ENCODE measurements around the gene FGD2.

The FGD2 gene

DNA sequence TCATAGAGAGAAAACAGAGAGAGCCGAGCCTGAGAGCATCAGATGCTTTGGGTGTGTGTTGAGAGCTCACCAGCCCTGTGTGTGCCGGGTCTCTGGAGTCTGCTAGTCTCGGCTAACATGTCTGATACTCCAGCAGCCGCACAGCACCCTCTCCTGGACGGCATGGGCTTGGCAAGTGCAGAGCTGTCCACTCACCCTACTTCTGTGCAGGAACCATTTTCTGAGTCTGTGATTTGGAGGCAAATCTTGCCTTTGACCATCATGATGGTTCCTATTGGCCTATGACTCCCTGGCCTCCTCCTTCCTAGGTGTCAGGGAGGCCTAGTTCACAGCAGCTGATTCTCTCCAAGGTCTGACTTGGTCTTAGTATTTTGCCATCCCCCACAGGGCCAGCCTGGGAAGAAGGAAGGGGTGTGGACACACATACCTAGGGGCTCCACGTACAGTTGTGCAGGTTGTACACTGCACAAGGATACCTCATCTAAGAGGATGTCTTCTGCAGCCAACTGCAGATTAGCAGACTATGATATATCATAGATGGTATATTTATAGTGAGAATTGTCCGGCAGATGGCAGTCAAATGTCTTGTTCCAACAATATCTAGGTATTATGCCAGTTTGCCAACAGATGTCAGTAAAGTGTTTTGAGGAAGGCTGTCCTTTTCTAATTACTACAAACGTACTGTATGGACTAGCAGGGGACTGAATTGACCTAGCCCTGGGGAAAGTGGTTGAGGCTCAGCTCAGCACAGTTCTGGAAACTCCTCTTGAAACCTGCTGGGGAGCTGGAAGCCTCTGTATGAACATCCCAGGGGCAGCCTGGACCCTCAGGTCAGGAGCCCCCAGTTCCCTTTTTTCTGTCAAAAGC, 13.0 kb downstream of the FGD2 start:
- no peaks in the 10 kb centered on the region for H3K36me3 Mint-ChIP-seq

DNA sequence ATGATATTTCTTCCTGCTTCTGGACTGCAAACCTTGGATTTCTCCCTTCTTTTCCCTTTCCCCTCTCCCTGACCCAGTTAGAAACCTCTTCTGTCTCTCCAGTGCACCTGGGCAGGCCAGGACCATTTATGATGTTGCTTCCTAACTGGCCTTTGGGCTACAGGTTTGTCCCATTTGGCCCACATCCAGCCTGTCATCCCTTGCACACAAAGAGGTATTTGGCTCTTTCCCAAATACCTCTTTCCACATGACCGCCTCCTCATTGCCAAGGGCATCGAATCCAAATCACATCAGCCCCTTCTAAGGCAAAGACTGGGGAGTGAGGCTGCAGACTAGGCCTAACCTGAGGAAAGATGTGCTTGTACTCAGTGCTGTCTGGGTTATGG, 13.6 kb downstream of the FGD2 start:
- Mint-ChIP-seq H3K4me3 (no peak overlapping the region), H3K9me3 (no peaks in the 10 kb centered on the region), H3K27me3 (no peaks in the 10 kb centered on the region), H3K36me3 (no peaks in the 10 kb centered on the region), H3K27ac (no peak overlapping the region), H3K4me1 (peaks cover 53% of the 10 kb centered on the region)

More for the DNA sequence above, 13.0 kb downstream of the FGD2 start:
- H3K9me3 Mint-ChIP-seq = no peaks in the 10 kb centered on the region
- peak overlapping the region; percentile 68 for H3K27ac Mint-ChIP-seq
- no peaks in the 10 kb centered on the region for H3K27me3 Mint-ChIP-seq
- no peak overlapping the region for H3K4me3 Mint-ChIP-seq
- peaks cover 47% of the 10 kb centered on the region for H3K4me1 Mint-ChIP-seq

DNA sequence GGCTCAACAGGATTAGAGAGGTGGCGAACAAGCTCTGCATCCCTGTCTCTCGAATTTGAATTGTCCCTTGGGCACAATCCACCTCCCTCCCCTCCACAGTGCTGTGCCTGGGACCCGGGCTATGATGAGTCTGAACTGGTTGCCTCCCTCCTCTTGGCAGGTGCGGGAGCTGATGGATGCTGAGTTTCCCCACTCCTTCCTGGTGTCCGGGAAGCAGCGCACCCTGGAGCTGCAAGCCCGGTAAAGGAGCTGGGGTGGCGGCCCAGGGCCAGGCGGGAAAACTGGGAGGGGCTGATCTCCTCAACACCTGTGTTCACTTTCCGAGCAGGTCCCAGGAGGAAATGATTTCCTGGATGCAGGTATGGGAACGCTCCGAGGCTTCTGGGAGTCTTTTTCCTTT, 14.9 kb downstream of the FGD2 start:
- Mint-ChIP-seq H3K9me3 (no peaks in the 10 kb centered on the region), H3K4me3 (no peak overlapping the region), H3K36me3 (no peaks in the 10 kb centered on the region), H3K4me1 (peaks cover 59% of the 10 kb centered on the region), H3K27ac (peak overlapping the region; percentile 30), H3K27me3 (no peaks in the 10 kb centered on the region)

DNA sequence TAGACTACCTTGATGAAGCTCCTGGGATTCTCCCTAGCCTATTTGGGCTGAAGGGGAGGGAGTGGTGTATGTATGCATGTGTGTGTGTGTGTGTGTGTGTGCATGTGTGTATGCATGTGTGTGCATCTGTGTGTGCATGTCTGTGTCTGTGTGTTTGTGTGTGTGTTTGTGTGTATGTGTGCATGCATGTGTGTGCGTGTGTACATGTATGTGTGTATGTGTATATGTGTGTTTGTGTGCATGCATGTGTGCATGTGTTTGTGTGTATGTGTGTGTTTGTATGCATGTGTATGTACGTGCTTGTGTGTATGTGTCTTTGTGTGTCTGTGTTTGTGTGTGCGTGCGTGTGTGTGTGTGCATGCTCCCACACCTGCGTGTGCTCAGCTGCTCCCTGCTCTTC, 15.4 kb downstream of the FGD2 start:
- Mint-ChIP-seq H3K4me3 (no peak overlapping the region), H3K4me1 (peaks cover 59% of the 10 kb centered on the region), H3K27me3 (no peaks in the 10 kb centered on the region), H3K27ac (no peak overlapping the region), H3K9me3 (no peaks in the 10 kb centered on the region), H3K36me3 (no peaks in the 10 kb centered on the region)

DNA sequence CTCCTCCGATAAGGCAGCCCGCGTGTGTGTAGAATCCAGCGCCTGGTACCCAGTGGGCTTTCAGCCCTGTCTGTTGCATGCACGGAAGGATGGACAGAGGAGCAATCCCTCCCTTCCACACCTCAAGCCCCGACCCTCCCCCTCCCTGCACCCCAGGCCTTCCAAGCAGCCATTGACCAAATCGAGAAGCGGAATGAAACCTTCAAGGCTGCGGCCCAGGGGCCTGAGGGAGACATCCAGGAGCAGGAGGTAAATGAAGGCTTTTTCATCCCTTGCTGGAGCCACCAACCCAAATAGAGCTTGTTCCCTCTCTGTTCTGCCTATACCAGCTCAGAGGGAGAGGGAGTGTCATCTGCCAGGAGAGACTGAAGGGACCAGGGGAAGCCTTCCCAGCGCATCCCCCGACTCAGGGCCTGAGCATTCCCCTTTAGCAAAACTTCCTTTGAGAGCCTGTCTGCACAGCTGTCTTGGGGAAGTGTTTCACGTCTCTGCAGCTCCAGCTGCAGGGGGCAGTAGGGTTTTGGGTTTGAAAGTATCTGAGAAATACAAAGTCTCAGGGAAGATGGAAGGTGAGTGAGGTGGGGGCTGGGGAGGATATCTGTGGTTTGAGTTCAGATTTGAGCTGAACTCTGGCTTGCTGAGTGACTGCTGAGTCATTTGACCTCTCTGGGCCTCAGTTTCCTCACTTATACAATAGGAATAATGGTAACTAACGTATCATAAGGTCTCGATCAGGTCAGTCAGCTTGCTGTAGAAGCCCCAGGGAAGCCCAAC, 16.1 kb downstream of the FGD2 start:
- Mint-ChIP-seq H3K4me1 (peaks cover 59% of the 10 kb centered on the region), H3K27ac (peak overlapping the region; percentile 1), H3K4me3 (no peak overlapping the region), H3K9me3 (no peaks in the 10 kb centered on the region), H3K36me3 (no peaks in the 10 kb centered on the region), H3K27me3 (no peaks in the 10 kb centered on the region)

DNA sequence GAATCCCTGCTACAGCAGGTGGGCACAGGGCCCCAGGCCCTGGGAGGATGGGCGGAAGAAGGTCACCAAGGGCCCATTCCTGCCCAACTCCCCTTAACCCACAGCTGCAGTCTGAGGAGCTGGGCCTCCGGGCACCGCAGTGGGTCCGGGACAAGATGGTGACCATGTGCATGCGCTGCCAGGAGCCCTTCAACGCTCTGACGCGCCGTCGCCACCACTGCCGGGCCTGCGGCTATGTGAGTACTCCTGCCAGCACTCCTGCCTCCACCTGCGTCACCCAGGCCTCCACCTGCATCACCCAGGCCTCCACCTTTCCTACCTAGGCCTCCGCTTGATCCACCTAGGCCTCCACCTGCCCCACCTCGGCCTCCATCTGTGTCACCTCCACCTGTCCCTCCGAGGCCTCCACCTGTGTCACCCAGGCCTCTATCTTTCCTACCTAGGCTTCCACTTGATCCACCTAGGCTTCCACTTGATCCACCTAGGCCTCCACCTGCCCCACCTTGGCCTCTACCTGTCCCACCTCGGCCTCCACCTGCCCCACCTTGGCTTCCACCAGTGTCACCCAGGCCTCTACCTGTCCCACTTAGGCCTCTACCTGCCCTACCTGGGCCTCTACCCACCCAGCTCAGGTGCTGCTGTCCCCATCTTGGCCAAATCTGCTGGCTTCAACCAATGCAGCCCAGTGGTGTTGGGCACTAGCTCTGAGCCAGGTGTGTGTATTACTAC, 16.8 kb downstream of the FGD2 start:
- Mint-ChIP-seq H3K9me3 (no peaks in the 10 kb centered on the region), H3K4me3 (no peak overlapping the region), H3K27me3 (no peaks in the 10 kb centered on the region), H3K27ac (peak overlapping the region; percentile 68), H3K36me3 (no peaks in the 10 kb centered on the region), H3K4me1 (peaks cover 59% of the 10 kb centered on the region)

DNA sequence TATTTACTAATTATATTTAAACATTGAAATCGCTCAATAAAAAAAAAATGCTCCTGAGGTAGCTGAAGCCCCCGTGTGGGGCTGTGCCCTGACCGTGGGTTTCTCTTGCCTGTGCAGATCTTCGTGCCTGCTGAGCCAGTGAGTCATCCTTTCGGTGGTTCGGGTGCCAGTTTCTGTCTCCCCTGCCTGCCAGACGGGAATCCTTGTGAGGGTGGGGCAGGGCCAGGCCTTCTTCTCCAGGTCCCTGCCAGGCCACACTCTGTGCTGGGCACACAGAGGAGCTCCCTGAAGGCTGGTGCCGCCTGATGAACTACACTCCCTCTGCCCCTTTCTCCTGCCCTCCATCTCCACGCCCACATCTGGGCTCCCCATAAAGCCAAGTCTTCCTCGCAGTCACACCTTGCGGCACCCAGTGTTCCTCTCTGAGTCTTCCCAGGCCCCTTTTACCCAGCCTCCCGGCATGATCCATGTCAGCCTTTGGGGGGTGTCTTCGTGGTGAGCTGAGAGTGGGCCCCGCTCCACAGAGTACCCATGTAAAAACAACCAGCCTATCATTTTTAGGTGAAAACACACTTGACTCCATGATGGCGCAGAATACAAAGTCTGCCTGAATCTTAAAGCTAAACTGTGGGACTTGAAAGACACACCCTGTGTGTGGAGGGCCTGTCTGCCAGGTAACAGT, 19.3 kb downstream of the FGD2 start:
- Mint-ChIP-seq H3K36me3 (no peaks in the 10 kb centered on the region), H3K27ac (peak overlapping the region; percentile 81), H3K4me1 (peaks cover 49% of the 10 kb centered on the region), H3K27me3 (no peaks in the 10 kb centered on the region), H3K4me3 (no peak overlapping the region), H3K9me3 (no peaks in the 10 kb centered on the region)

DNA sequence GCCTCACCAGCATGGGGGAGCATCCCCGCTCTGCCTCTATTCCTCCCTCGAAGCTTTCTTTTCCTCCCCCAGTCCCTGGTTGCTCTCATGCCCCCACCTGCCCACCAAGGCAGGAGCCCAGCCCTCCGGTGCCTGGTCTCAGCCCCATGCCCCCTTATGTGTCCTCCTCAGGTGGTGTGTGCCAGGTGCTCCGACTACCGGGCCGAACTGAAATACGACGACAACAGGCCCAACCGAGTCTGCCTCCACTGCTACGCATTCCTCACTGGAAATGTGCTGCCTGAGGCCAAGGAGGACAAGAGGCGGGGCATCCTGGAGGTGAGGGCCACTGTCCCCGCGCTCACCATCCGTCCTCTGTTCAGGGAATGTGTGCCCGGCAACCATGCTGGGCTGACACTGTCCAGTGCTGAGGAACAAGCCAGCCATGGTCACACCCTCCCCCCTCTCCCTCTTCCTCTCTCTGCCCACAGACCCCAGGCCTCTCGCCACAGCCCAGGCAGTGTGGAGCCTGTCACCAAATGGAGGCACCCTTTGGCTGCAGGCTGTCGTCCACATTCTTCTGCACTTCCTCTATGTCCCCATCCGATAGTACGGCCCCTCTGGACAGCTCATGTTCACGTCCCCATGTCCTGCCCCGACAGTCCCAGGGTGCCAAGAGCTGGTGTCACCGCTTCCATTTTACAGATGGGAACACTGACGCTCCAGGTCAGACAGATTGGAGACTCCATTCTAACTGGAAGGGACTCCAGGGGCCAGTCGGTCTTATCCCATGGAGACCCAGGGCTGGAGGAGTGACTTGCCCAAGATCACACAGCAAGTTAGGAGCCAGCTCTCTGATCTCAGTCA, 20.4 kb downstream of the FGD2 start:
- Mint-ChIP-seq H3K36me3 (no peaks in the 10 kb centered on the region), H3K9me3 (no peaks in the 10 kb centered on the region), H3K4me3 (no peak overlapping the region), H3K4me1 (peaks cover 46% of the 10 kb centered on the region), H3K27ac (peak overlapping the region; percentile 35), H3K27me3 (no peaks in the 10 kb centered on the region)

DNA sequence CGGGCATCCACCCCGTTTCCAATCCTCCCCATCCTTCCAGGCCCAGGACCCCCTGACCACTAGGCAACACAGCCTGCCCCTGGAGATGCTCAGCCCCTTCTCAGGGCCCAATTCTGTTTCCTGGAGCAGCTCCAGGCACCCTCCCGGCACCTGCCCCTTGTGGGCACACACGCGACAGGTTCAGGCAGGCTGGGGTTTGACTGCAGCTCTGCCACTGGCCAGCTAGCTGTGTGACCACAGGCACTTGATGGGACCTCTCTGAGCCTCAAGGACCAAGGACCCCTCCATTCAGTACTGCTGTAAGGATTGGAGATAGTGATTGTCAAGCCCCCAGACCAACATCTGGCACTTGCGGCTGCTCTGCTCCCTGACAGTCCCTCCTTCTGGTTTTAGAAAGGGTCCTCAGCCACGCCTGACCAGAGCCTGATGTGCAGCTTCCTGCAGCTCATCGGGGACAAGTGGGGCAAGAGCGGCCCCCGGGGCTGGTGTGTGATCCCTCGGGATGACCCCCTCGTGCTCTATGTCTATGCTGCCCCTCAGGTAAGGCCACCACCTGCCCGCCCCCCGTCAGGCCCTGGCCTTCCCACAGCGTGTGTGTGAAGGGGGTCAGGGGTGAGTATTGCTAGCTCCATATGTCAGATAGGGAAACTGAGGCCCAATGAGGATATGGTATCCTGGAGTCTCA, 21.7 kb downstream of the FGD2 start:
- Mint-ChIP-seq H3K4me1 (peaks cover 35% of the 10 kb centered on the region), H3K36me3 (no peaks in the 10 kb centered on the region), H3K27me3 (no peaks in the 10 kb centered on the region), H3K27ac (peak overlapping the region; percentile 12), H3K9me3 (no peaks in the 10 kb centered on the region), H3K4me3 (no peak overlapping the region)

DNA sequence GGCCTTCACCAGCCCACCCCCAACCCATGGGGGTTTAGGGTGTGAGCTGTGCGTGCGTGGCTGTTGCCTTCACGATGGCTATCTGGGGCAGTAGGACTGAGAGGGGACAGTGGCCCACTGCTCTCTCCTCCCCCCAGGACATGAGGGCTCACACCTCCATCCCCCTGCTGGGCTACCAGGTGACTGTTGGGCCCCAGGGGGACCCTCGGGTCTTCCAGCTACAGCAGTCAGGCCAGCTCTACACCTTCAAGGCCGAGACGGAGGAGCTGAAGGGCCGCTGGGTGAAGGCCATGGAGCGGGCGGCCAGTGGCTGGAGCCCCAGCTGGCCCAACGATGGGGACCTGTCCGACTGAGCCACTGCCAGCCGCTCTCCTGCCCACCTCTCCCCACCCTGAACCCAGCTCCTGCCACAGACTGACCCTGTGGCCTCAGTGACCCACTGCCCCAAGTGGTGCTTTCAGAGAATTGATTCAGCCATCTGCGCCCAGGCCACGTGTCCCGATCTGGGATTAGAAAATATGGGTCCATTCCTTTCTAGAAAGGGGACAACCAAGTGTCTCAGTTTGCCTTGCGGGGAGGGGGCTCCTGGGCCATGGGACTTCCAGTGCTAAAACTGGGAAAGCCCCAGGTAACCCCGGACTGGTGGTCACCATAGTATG, 22.5 kb downstream of the FGD2 start:
- H3K4me3 Mint-ChIP-seq = no peak overlapping the region
- peaks cover 28% of the 10 kb centered on the region for H3K4me1 Mint-ChIP-seq
- no peak overlapping the region for H3K27ac Mint-ChIP-seq
- no peaks in the 10 kb centered on the region for H3K27me3 Mint-ChIP-seq
- no peaks in the 10 kb centered on the region for H3K36me3 Mint-ChIP-seq
- H3K9me3 Mint-ChIP-seq = no peaks in the 10 kb centered on the region

DNA sequence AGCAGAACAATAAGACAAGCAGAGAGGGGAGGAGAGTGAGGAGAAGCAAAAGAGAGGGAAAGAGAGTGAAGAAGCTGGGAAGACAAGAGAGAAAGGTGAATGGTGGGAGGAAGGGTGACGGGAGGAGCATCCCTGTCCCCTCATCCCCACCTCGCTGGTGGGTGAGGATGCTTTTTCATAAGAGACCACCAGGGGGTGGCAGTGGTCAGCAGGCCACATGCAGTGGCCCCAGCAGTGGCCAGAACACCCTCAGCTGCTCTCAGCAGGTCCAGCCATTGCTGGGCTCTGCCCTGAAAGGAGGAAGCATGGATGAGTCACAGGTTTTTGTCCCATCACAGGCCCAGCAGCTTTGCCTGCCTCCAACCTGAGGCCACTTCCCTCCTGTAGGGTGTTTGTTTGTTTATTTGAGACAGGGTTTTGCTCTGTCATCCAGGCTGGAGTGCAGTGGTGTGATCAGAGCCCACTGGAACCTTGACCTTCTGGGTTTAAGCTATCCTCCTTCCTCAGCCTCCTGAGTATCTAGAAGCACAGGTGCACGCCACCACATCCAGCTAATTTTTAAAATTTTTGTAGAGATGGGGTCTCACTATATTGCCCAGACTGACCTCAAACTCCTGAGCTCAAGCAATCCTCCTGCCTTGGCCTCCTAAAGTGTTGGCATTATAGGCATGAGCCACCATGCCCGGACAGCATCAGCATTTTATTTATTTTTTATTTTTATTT, 24.0 kb downstream of the FGD2 start:
- Mint-ChIP-seq H3K27me3 (no peaks in the 10 kb centered on the region), H3K36me3 (no peaks in the 10 kb centered on the region), H3K4me1 (peaks cover 32% of the 10 kb centered on the region), H3K4me3 (no peak overlapping the region), H3K27ac (no peak overlapping the region), H3K9me3 (no peaks in the 10 kb centered on the region)

DNA sequence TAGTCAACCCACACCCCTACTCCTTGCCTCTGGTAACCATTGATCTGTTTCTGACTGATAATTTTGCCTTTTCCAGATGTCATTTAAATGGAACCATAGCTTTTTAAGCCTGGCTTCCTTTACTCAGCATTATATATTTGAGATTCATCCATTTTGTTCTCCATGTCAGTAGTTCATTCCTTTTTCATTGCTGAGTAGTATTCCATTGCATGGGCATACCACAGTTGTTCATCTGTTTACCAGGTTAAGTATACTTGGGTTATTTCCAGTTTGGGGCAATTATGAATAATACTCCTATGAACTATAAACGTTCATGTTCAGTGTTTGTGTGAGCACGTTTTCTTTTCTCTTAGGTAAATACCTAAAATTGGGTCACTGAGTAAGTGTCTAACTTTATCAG, 25.1 kb downstream of the FGD2 start:
- no peak overlapping the region for H3K4me3 Mint-ChIP-seq
- H3K27me3 Mint-ChIP-seq = no peaks in the 10 kb centered on the region
- peaks cover 31% of the 10 kb centered on the region for H3K4me1 Mint-ChIP-seq
- H3K36me3 Mint-ChIP-seq = no peaks in the 10 kb centered on the region
- no peak overlapping the region for H3K27ac Mint-ChIP-seq
- H3K9me3 Mint-ChIP-seq = no peaks in the 10 kb centered on the region

DNA sequence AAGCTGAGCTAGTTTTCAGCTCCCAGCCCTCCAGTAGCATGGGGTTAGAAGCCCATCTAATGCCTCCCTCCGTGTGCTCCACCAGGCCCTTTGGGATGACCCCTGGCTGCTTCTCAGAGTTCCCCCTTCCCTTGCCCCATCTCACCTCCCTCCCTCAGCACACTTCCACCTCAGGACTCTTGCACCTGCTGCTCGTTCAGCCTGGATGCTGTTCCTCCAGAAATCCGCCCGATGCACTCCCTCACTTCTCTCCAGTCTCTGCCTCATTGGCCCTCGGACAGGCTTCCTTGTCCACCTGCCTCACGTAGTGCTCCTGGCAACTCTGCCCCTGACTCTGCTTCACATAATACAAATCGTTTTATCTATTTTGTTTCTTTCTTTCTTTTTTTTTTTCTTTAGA, 26.8 kb downstream of the FGD2 start:
- Mint-ChIP-seq H3K27ac (no peak overlapping the region), H3K36me3 (no peaks in the 10 kb centered on the region), H3K9me3 (no peaks in the 10 kb centered on the region), H3K4me1 (peaks cover 32% of the 10 kb centered on the region), H3K27me3 (no peaks in the 10 kb centered on the region), H3K4me3 (no peak overlapping the region)
